SU-DHL-6 (cell line): Measurements from ENCODE around the gene PFKFB1.

ENCODE experiments used
- H2AFZ ChIP-seq: fragments of 200-600 bp; sonication (generic); 2 replicates; pipeline ENCODE4 v1.6.1; 2014; ENCODE audit warnings: low read depth, mild to moderate bottlenecking, moderate library complexity, mixed read lengths, antibody characterized with exemption, low read length; ENCODE audit not compliant: severe bottlenecking
- H3F3A ChIP-seq: fragments of 200-600 bp; shearing (Covaris generic); 2 replicates; pipeline ENCODE4 v1.6.0; 2016; ENCODE audit warnings: antibody characterized with exemption, mild to moderate bottlenecking; ENCODE audit not compliant: insufficient read depth
- H3K27ac ChIP-seq: fragments of 200-600 bp; sonication (generic); 2 replicates; pipeline ENCODE4 v1.5.1; 2016; ENCODE audit warnings: low read depth, mild to moderate bottlenecking, low read length, moderate library complexity, mixed read lengths
- H3K27me3 ChIP-seq: fragments of 200-600 bp; sonication (generic), shearing (Covaris generic); 2 replicates; pipeline ENCODE4 v1.6.0; 2014; ENCODE audit warnings: mild to moderate bottlenecking, low read length
- H3K36me3 ChIP-seq: fragments of 200-600 bp; sonication (generic); 2 replicates; pipeline ENCODE4 v1.6.1; 2014; ENCODE audit warnings: mild to moderate bottlenecking, low read length, mixed read lengths
- H3K4me2 ChIP-seq: fragments of 300-600, 200-600 bp; shearing (Covaris generic), sonication (generic); 2 replicates; pipeline ENCODE4 v1.6.0; 2014; ENCODE audit warnings: low read length, low read depth, mild to moderate bottlenecking; ENCODE audit not compliant: poor library complexity, severe bottlenecking
- H3K4me3 ChIP-seq: fragments of 200-600 bp; sonication (generic); 2 replicates; pipeline ENCODE4 v1.5.1; 2014; ENCODE audit warnings: antibody characterized with exemption, low read length, mild to moderate bottlenecking, mixed read lengths; ENCODE audit not compliant: insufficient read depth, poor library complexity, severe bottlenecking
- H3K79me2 ChIP-seq: fragments of 200-600 bp; sonication (generic); 2 replicates; pipeline ENCODE4 v1.6.1; 2014; ENCODE audit warnings: mild to moderate bottlenecking, low read length, moderate library complexity; ENCODE audit not compliant: insufficient read depth
- H3K9ac ChIP-seq: fragments of 200-600 bp; sonication (generic); 2 replicates; pipeline ENCODE4 v1.7.0; 2014; ENCODE audit warnings: mild to moderate bottlenecking, low read length
- H3K9me2 ChIP-seq: fragments of 200-600 bp; sonication (generic); replicated peaks from 2 replicates; pipeline ENCODE4 v1.6.1; 2014; ENCODE audit warnings: low read length; ENCODE audit not compliant: insufficient read depth
- H3K9me3 ChIP-seq: fragments of 200-600 bp; sonication (generic); 2 replicates; pipeline ENCODE4 v1.6.1; 2014; ENCODE audit warnings: low read length, mixed read lengths; ENCODE audit not compliant: insufficient read depth
- H4K20me1 ChIP-seq: fragments of 200-600 bp; sonication (generic); 2 replicates; pipeline ENCODE4 v1.6.1; 2014; ENCODE audit warnings: low read depth, mild to moderate bottlenecking, antibody characterized with exemption, low read length, moderate library complexity, mixed read lengths
- EZH2phosphoT487 ChIP-seq: fragments of 200-600 bp; sonication (generic), shearing (Covaris generic); conservative IDR thresholded peaks from 2 replicates; pipeline ENCODE4 v1.6.1; 2018; ENCODE audit warnings: mild to moderate bottlenecking, antibody characterized with exemption, low read length, moderate library complexity, mixed read lengths
- TF ChIP-seq, protein P1 (sequence below): fragments of 200-600 bp; sonication (generic); IDR thresholded peaks from one replicate; pipeline ENCODE4 v1.5.1; 2017; ENCODE audit warnings: antibody characterized with exemption, mild to moderate bottlenecking, low read length, moderate library complexity; ENCODE audit not compliant: insufficient read depth, poor library complexity, severe bottlenecking

The PFKFB1 gene

DNA sequence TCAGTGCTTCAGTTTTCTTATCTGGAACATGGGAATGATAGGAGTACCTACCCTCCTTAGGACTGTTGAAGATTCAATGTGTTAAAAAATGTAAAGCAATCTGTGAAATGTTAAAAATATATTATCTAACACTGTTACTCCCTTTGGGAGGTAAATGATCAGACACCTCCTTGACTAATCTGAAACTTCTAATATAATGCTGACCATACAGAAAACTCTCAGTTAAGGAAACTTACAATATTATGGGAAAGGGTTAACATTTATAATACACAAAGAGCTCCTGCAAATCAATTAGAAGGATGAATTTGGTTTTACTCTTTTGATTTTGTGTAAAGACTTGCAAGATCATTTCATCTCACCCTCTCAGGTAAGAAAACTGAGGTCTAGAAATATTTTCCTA is 1.6 kb upstream of the PFKFB1 start:
- no peak overlapping the region for H3K4me2 ChIP-seq
- TF ChIP-seq, protein P1, sequence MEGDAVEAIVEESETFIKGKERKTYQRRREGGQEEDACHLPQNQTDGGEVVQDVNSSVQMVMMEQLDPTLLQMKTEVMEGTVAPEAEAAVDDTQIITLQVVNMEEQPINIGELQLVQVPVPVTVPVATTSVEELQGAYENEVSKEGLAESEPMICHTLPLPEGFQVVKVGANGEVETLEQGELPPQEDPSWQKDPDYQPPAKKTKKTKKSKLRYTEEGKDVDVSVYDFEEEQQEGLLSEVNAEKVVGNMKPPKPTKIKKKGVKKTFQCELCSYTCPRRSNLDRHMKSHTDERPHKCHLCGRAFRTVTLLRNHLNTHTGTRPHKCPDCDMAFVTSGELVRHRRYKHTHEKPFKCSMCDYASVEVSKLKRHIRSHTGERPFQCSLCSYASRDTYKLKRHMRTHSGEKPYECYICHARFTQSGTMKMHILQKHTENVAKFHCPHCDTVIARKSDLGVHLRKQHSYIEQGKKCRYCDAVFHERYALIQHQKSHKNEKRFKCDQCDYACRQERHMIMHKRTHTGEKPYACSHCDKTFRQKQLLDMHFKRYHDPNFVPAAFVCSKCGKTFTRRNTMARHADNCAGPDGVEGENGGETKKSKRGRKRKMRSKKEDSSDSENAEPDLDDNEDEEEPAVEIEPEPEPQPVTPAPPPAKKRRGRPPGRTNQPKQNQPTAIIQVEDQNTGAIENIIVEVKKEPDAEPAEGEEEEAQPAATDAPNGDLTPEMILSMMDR: no peak
- no peak for TF ChIP-seq EZH2phosphoT487
- no peaks in the 10 kb centered on the region for H3K9me3 ChIP-seq
- H4K20me1 ChIP-seq: no peaks in the 10 kb centered on the region
- no peaks in the 10 kb centered on the region for H3K36me3 ChIP-seq
- peaks cover 3% of the 10 kb centered on the region for H3K79me2 ChIP-seq
- no peak overlapping the region for H3K9ac ChIP-seq
- no peak overlapping the region for H3K4me3 ChIP-seq
- no peak overlapping the region for H2AFZ ChIP-seq
- no peak overlapping the region for H3K27ac ChIP-seq
- no peaks in the 10 kb centered on the region for H3F3A ChIP-seq
- H3K9me2 ChIP-seq: no peaks in the 10 kb centered on the region
- no peaks in the 10 kb centered on the region for H3K27me3 ChIP-seq

GRCh38 chrX:54994668-54995351 is 822 bp upstream of the PFKFB1 start:
- no peaks in the 10 kb centered on the region for H3K9me2 ChIP-seq
- H3K79me2 ChIP-seq: no peaks in the 10 kb centered on the region
- no peaks in the 10 kb centered on the region for H3K36me3 ChIP-seq
- H3K9ac ChIP-seq: no peak overlapping the region
- H2AFZ ChIP-seq: no peak overlapping the region
- no peaks in the 10 kb centered on the region for H3K9me3 ChIP-seq
- no peak overlapping the region for H3K4me2 ChIP-seq
- H3K27me3 ChIP-seq: no peaks in the 10 kb centered on the region
- H3K4me3 ChIP-seq: no peak overlapping the region
- no peak for TF ChIP-seq EZH2phosphoT487
- TF ChIP-seq, protein P1: no peak
- H3F3A ChIP-seq: no peaks in the 10 kb centered on the region
- no peak overlapping the region for H3K27ac ChIP-seq
- no peaks in the 10 kb centered on the region for H4K20me1 ChIP-seq

DNA sequence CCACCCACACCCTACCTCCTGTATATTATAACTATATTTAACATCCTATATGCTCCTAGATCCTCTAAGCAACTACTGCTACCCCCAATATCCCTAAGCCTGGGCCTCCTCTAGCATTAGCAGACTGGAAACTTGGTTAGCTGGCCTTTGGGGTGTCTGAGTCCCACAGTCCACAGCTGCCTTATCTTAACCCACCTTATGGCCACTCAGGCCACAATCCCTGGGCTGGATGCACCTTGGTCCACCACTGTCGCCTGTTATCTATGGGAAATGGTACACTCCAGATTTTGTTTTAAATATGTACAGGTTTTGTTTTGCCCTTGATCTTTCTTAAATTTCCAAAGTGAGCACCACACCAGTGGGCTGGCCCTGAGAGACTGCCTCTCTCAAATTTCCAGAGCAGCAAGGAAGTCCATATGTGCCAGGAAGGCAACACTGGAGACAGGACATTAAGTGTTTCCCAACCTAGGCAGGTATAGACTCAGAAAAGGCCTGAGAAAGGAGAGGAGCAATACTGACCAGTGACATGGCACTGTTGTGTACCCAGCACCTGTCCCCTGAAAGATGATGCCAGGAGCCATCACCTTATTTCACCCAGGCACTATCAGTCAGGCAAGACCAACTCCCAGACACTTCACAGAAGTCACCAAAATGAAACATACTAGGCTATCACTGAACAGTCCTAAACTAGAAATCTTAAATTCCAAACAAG is 921 bp downstream of the PFKFB1 start:
- H3K27me3 ChIP-seq: no peaks in the 10 kb centered on the region
- no peaks in the 10 kb centered on the region for H3K79me2 ChIP-seq
- H3K9me2 ChIP-seq: no peaks in the 10 kb centered on the region
- H4K20me1 ChIP-seq: no peaks in the 10 kb centered on the region
- no peak overlapping the region for H3K4me3 ChIP-seq
- no peak overlapping the region for H3K27ac ChIP-seq
- H3K9me3 ChIP-seq: no peaks in the 10 kb centered on the region
- H3K9ac ChIP-seq: no peak overlapping the region
- no peaks in the 10 kb centered on the region for H3F3A ChIP-seq
- H2AFZ ChIP-seq: no peak overlapping the region
- H3K4me2 ChIP-seq: no peak overlapping the region
- no peak for TF ChIP-seq EZH2phosphoT487
- TF ChIP-seq, protein P1: no peak
- no peaks in the 10 kb centered on the region for H3K36me3 ChIP-seq
